ENCODE measurements around the gene TCEANC. TPM values are rescaled to one million over a fixed set of nuclear protein-coding genes. Genes with fewer than 3 reads are reported as not detected.

Gene TCEANC
- total and polyA plus RNA-seq, 2 of the 4 experiments (the other 2 are of a cell fraction) = 0.99 to 2.5 TPM

DNA sequence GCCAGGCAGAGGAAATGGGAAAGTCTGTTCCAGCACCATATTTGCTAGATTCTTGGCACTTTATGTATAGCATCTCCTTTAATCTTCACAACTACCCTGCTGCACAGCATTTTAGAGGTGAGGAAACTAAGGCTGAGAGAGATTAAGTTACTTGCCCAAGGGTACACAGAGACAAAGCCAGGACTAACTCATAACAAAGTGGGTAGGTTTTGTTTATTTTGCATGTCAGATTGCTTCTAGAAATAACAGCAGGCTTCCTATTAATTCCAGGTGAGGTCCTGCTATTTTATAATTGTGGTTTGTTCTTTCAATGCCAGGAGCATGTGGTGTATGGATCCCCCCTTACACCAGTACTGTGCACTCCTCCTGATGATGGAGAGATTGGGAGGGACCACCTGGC is 15.0 kb downstream of the TCEANC start:
- Histone ChIP-seq H2BK5ac (ENCODE audit: low read depth, low read length, poor library complexity, severe bottlenecking) (no peak overlapping the region), H4K91ac (ENCODE audit: insufficient read depth, low read depth, low read length) (no peak overlapping the region), H3K79me1 (ENCODE audit: low read depth in 1 of 2, low read length in 2 of 2) (no peaks in the 10 kb centered on the region), H4K20me1 (ENCODE audit: insufficient read depth, low read length) (no peaks in the 10 kb centered on the region), H3K27ac (ENCODE audit: insufficient read depth, low read length) (no peak overlapping the region), H2BK20ac (ENCODE audit: low read depth, low read length) (no peak overlapping the region), H4K5ac (ENCODE audit: low read depth, low read length) (no peak overlapping the region), H3K4me1 (ENCODE audit: control insufficient read depth, insufficient read depth, low read length) (peaks cover 2% of the 10 kb centered on the region; the same call in 1 of the 2 replicates), H3K27me3 (ENCODE audit: control insufficient read depth, insufficient read depth, low read length) (peaks cover 27% of the 10 kb centered on the region), H3K9ac (ENCODE audit: low read depth, low read length) (no peak overlapping the region), H2AK9ac (replicated peaks; ENCODE audit: low read depth, low read length, poor library complexity) (no peak overlapping the region), H3K4me3 (ENCODE audit: insufficient read depth, low read depth, low read length) (no peak overlapping the region), H2BK120ac (ENCODE audit: low read depth, low read length) (no peak overlapping the region), H4K8ac (ENCODE audit: low read depth in 2 of 2, low read length in 2 of 2) (no peak overlapping the region), H3K4me2 (ENCODE audit: low read depth, low read length) (no peak overlapping the region), H3K14ac (replicated peaks; ENCODE audit: low read depth, low read length) (no peak overlapping the region), H2AFZ (replicated peaks; ENCODE audit: low read length, poor library complexity) (no peak overlapping the region), H2BK15ac (ENCODE audit: low read depth, low read length) (no peak overlapping the region), H3K9me1 (ENCODE audit: insufficient read depth, low read length) (no peaks in the 10 kb centered on the region), H3K36me3 (ENCODE audit: control insufficient read depth, insufficient read depth, low read length) (no peaks in the 10 kb centered on the region), H3K4ac (ENCODE audit: low read depth, low read length) (no peak overlapping the region), H3K23ac (ENCODE audit: low read depth, low read length) (no peak overlapping the region), H3K18ac (ENCODE audit: low read depth, low read length) (no peak overlapping the region), H3K9me3 (ENCODE audit: control insufficient read depth, insufficient read depth, low read length) (no peaks in the 10 kb centered on the region), H2AK5ac (ENCODE audit: low read depth, low read length) (no peak overlapping the region), H3K56ac (ENCODE audit: extremely low read depth, insufficient read depth, low read length) (no peak overlapping the region)
- TF ChIP-seq RFX5 (IDR thresholded peaks at IDR 0.05; ENCODE audit: low read depth, low read length) = no peak
- TF ChIP-seq, protein P1, sequence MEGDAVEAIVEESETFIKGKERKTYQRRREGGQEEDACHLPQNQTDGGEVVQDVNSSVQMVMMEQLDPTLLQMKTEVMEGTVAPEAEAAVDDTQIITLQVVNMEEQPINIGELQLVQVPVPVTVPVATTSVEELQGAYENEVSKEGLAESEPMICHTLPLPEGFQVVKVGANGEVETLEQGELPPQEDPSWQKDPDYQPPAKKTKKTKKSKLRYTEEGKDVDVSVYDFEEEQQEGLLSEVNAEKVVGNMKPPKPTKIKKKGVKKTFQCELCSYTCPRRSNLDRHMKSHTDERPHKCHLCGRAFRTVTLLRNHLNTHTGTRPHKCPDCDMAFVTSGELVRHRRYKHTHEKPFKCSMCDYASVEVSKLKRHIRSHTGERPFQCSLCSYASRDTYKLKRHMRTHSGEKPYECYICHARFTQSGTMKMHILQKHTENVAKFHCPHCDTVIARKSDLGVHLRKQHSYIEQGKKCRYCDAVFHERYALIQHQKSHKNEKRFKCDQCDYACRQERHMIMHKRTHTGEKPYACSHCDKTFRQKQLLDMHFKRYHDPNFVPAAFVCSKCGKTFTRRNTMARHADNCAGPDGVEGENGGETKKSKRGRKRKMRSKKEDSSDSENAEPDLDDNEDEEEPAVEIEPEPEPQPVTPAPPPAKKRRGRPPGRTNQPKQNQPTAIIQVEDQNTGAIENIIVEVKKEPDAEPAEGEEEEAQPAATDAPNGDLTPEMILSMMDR (conservative IDR thresholded peaks at IDR 0.05; ENCODE audit: low read depth, low read length) = no peak
- no peak for TF ChIP-seq RCOR1 (IDR thresholded peaks at IDR 0.05; ENCODE audit: insufficient replicate concordance, low read length)
- TF ChIP-seq ELK1 (IDR thresholded peaks at IDR 0.05; ENCODE audit: borderline replicate concordance, low read depth, low read length) = no peak
- no peak for TF ChIP-seq BHLHE40 (IDR thresholded peaks at IDR 0.05; ENCODE audit: low read depth, low read length)
- no peak for TF ChIP-seq POLR2A (IDR thresholded peaks at IDR 0.05; ENCODE audit: low read depth, low read length)
- TF ChIP-seq CEBPB (IDR thresholded peaks at IDR 0.05; ENCODE audit: low read depth, low read length) = no peak
- no peak for TF ChIP-seq MXI1 (IDR thresholded peaks at IDR 0.05; ENCODE audit: borderline replicate concordance, low read depth, low read length)
- intact Hi-C loops (cut with micrococcal nuclease) (no loop called here), in situ Hi-C loops (cut with MboI; ENCODE audit: low sequenced_read_pairs) (no loop called here), dilution Hi-C loops (cut with HindIII; ENCODE audit: low sequenced_read_pairs, unreplicated experiment) (no loop called here)
- DNase-seq (no peak), ATAC-seq (ENCODE audit: low read depth) (no peak)
- POLR2A ChIA-PET (ENCODE audit: unreplicated experiment) = no interaction called here
- CTCF ChIA-PET = no interaction called here
- no TSS peak for BruUV-seq (replicated peaks)
